Upper lobe of left lung (tissue), 6 donors: Measurements from ENCODE around the gene HEBP2. TPM values are rescaled to one million over a fixed set of nuclear protein-coding genes. Genes with fewer than 3 reads are reported as not detected.

Source experiments
- ATAC-seq, 2 donors: fragments of 200-7000 bp; cut with Tn5 transposase; one replicate each; pipeline ENCODE4 v1.9.1; 2022; ENCODE audit warnings: mild to moderate bottlenecking in 2 of 2, moderate library complexity in 2 of 2; ENCODE audit not compliant: low FRiP score in 2 of 2
- DNase-seq, 2 donors: peaks; one replicate each; pipeline ENCODE4 v3.0.0-alpha.2; 2019 to 2020
- H3K27ac ChIP-seq, 4 donors: fragments of 200-600 bp; sonication (generic); one replicate each; pipeline ENCODE4 v1.5.1; 2016 to 2019
- H3K27me3 ChIP-seq, 4 donors: fragments of 200-600 bp; sonication (generic); one replicate each; pipeline ENCODE4 v1.5.1; 2017 to 2019
- H3K36me3 ChIP-seq, 4 donors: fragments of 200-600 bp; sonication (generic); one replicate each; pipeline ENCODE4 v1.5.1; 2016 to 2019
- H3K4me1 ChIP-seq, 4 donors: fragments of 200-600 bp; sonication (generic); one replicate each; pipeline ENCODE4 v1.5.1; 2018 to 2019
- H3K4me3 ChIP-seq, 4 donors: fragments of 200-600 bp; sonication (generic); one replicate each; pipeline ENCODE4 v1.5.1; 2017 to 2019; ENCODE audit warnings: mild to moderate bottlenecking in 2 of 4, moderate library complexity in 1 of 4
- H3K9me3 ChIP-seq, 4 donors: fragments of 200-600 bp; sonication (generic); one replicate each; pipeline ENCODE4 v1.5.1; 2018 to 2019
- CTCF ChIP-seq, 6 experiments: fragments of 450-650 bp in 4 of 6; fragments of 200-600 bp in 2 of 6; sonication (generic) in 2 of 6; IDR thresholded peaks; one replicate each; pipeline ENCODE4 v1.5.1; 2016 to 2019; ENCODE audit warnings: antibody characterized with exemption in 6 of 6
- EP300 ChIP-seq, 4 donors: sonication (generic); formaldehyde crosslinking; IDR thresholded peaks; one replicate each; pipeline ENCODE4 v1.5.1; 2017; ENCODE audit warnings: antibody characterized with exemption in 4 of 4, control low read depth in 2 of 4
- POLR2A ChIP-seq, 4 donors: fragments of 450-650 bp; IDR thresholded peaks; one replicate each; pipeline ENCODE4 v1.5.1; 2016 to 2017; ENCODE audit warnings: antibody characterized with exemption in 4 of 4, mild to moderate bottlenecking in 2 of 4
- POLR2AphosphoS5 ChIP-seq, 2 donors: sonication (generic); formaldehyde crosslinking; IDR thresholded peaks; one replicate each; pipeline ENCODE4 v1.5.1; 2017; ENCODE audit warnings: antibody characterized with exemption in 2 of 2
- WGBS, 2 donors: methylation state at CpG; one replicate each; pipeline ENCODE4 v1.1.5; 2017 to 2018; 5-methylcytosine and 5-hydroxymethylcytosine counted together
- total RNA-seq, 6 donors: library from RNA; depleted of rRNA in 4 of 6; stranded (reverse); fragments of >200 nt in 4 of 6; gene quantifications; one replicate each; pipeline versions ENCODE4 v1.1.0 to v1.2.1, GENCODE V29; 2016 to 2021
- donor health status: DM: no; HTN: no; CAD: no; lungs with moderate emphysema.
- donor health status: DM: no; HTN: yes; CAD: no; lungs with severe emphysema.

HEBP2 gene
- total RNA-seq, 6 donors from 2014 or later = 11.5 to 68.0 (median 48.6) TPM

- ATAC-seq (no peak), DNase-seq (no peak)
- no peaks in the 10 kb centered on the region for H3K27me3 ChIP-seq
- no peak for TF ChIP-seq CTCF (IDR thresholded peaks at IDR 0.05)
- TF ChIP-seq POLR2A (IDR thresholded peaks at IDR 0.05) = no peak
- WGBS, 2 donors = 47 to 59% methylated on average over 6 of the region's 6 CpGs
- no peak overlapping the region for H3K27ac ChIP-seq
- peaks cover 0 to 15% (median 8%) of the 10 kb centered on the region in 4 donors for H3K4me1 ChIP-seq
- no peaks in the 10 kb centered on the region for H3K36me3 ChIP-seq
- H3K4me3 ChIP-seq = no peak overlapping the region
- no peaks in the 10 kb centered on the region for H3K9me3 ChIP-seq
Measured at GRCh38 chr6:138456401-138456790, 52.4 kb downstream of the HEBP2 start.

- ATAC-seq = no peak
- no peak for DNase-seq
- peaks cover 0 to 9% (median 6%) of the 10 kb centered on the region in 4 donors for H3K36me3 ChIP-seq
- no peak for TF ChIP-seq CTCF (IDR thresholded peaks at IDR 0.05)
- TF ChIP-seq POLR2A (IDR thresholded peaks at IDR 0.05) = no peak
- no peak for TF ChIP-seq EP300 (IDR thresholded peaks at IDR 0.05)
- TF ChIP-seq POLR2AphosphoS5 (IDR thresholded peaks at IDR 0.05) = no peak
- H3K9me3 ChIP-seq = no peaks in the 10 kb centered on the region
- H3K27me3 ChIP-seq = no peaks in the 10 kb centered on the region
- peaks cover 0 to under 1% (median 0%) of the 10 kb centered on the region in 4 donors for H3K4me1 ChIP-seq
- no peak overlapping the region for H3K4me3 ChIP-seq
- 95 to 97% methylated on average over 1 of the region's 1 CpG for WGBS, 2 donors
- no peak overlapping the region for H3K27ac ChIP-seq
Measured at GRCh38 chr6:138461647-138462046, 57.6 kb downstream of the HEBP2 start.

DNA sequence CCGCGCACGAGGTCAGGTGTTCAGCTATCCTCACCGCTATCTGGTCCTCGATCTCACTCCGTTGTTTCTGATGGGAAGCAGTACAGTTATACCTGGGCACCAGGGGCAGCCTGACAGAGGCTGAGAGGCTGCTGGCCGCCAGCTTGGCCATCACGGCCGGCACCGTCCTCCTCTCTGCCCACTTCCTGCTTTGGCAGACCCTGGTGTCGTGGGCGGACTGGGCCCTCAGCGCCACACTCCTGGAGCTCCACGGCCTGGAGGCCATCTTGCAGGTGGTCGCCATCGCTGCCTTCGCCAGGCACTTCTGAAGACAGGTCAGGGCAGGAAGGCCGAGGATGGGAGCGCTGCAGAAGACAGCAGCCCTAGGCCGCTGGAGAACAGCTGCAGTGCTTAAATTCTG lies 60.1 kb downstream of the HEBP2 start:
- H3K9me3 ChIP-seq = no peaks in the 10 kb centered on the region
- no peak overlapping the region for H3K4me3 ChIP-seq
- H3K27me3 ChIP-seq = no peaks in the 10 kb centered on the region
- peak in 1 of 2 donors; percentile 64 for DNase-seq
- 90 to 94% methylated on average over 9 to 20 of the region's 20 CpGs for WGBS, 2 donors
- H3K27ac ChIP-seq = no peak overlapping the region
- no peak for TF ChIP-seq CTCF (IDR thresholded peaks at IDR 0.05)
- TF ChIP-seq POLR2A (IDR thresholded peaks at IDR 0.05) = no peak
- TF ChIP-seq POLR2AphosphoS5 (IDR thresholded peaks at IDR 0.05) = no peak
- TF ChIP-seq EP300 (IDR thresholded peaks at IDR 0.05) = no peak
- ATAC-seq = peak in 1 of 2 donors; percentile 34
- no peaks in the 10 kb centered on the region for H3K4me1 ChIP-seq
- peaks cover 0 to 13% (median 6%) of the 10 kb centered on the region in 4 donors for H3K36me3 ChIP-seq

DNA sequence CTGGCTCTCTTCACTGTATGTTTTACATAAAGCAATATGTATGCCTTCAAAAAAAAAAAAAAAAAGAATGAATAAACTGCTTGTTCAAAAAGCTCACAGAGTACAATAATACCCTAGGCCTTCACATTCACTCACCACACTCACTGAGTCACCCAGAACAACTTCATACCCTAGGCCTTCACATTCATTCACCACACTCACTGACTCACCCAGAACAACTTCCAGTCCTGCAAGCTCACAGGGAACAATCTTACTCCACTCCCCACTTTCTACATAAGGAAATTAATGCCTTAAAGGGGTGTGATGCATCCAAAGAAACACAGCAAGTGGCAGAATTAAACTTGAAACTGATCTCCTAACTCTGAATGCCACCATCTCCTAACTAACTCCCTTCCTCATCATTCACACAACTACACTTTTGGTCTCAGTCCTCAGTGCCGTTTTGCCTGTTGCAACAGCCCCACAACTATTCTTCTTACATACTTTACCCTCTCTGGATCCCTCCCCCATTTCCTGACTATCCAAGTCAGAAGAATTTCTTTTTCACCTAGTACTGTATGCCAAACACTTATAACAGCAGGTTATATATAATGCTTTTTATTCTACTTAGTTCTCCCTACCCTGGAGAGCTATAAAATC lies 61.1 kb downstream of the HEBP2 start:
- Histone ChIP-seq H3K36me3 (peaks cover 0 to 13% (median 6%) of the 10 kb centered on the region in 4 donors), H3K27ac (no peak overlapping the region), H3K9me3 (no peaks in the 10 kb centered on the region), H3K27me3 (no peaks in the 10 kb centered on the region), H3K4me1 (no peaks in the 10 kb centered on the region), H3K4me3 (no peak overlapping the region)
- WGBS, 2 donors = 31 to 58% methylated on average over 1 of the region's 1 CpG
- no peak for ATAC-seq
- DNase-seq = no peak
- TF ChIP-seq CTCF (IDR thresholded peaks at IDR 0.05) (no peak), POLR2A (IDR thresholded peaks at IDR 0.05) (no peak), POLR2AphosphoS5 (IDR thresholded peaks at IDR 0.05) (no peak), EP300 (IDR thresholded peaks at IDR 0.05) (no peak)

- no peak for ATAC-seq
- H3K9me3 ChIP-seq = no peaks in the 10 kb centered on the region
- no peak for DNase-seq
- no peak overlapping the region for H3K4me3 ChIP-seq
- peaks cover 0 to 13% (median 8%) of the 10 kb centered on the region in 4 donors for H3K36me3 ChIP-seq
- H3K4me1 ChIP-seq = no peaks in the 10 kb centered on the region
- TF ChIP-seq POLR2AphosphoS5 (IDR thresholded peaks at IDR 0.05) = no peak
- no peak for TF ChIP-seq POLR2A (IDR thresholded peaks at IDR 0.05)
- no peak for TF ChIP-seq CTCF (IDR thresholded peaks at IDR 0.05)
- no peak for TF ChIP-seq EP300 (IDR thresholded peaks at IDR 0.05)
- no peaks in the 10 kb centered on the region for H3K27me3 ChIP-seq
- H3K27ac ChIP-seq = no peak overlapping the region
Measured at GRCh38 chr6:138467901-138468300, 63.9 kb downstream of the HEBP2 start.
